ENCODE results near the gene ENPP5. TPM values are rescaled to one million over a fixed set of nuclear protein-coding genes. Genes with fewer than 3 reads are reported as not detected.

The ENPP5 gene
- total RNA-seq, 1 experiment from 2014 or later: 2.3 TPM

DNA sequence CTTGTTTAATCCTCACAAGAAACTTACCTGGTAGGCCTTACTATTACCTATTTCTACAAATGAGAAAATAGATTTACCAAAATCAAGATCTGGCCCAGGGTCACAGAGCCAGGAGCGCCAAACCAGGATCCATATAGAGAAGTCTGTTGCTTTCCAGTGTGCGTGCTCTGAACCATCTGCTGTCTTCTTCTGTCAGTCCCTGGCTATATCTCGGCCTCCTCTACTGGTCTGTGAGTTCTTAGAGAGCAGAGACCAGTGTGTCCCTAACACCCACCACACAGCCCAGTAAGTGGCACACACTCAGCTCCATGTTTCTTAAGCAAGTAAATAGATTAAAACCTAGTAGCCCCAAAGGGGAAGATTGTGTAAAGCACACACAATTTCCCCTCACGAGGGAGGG, 18.9 kb upstream of the ENPP5 start:
- POLR2A ChIA-PET: no interaction called here
- CTCF ChIA-PET: no interaction called here
- H3K9me3 ChIP-seq: no peaks in the 10 kb centered on the region
- TF ChIP-seq, protein P1, sequence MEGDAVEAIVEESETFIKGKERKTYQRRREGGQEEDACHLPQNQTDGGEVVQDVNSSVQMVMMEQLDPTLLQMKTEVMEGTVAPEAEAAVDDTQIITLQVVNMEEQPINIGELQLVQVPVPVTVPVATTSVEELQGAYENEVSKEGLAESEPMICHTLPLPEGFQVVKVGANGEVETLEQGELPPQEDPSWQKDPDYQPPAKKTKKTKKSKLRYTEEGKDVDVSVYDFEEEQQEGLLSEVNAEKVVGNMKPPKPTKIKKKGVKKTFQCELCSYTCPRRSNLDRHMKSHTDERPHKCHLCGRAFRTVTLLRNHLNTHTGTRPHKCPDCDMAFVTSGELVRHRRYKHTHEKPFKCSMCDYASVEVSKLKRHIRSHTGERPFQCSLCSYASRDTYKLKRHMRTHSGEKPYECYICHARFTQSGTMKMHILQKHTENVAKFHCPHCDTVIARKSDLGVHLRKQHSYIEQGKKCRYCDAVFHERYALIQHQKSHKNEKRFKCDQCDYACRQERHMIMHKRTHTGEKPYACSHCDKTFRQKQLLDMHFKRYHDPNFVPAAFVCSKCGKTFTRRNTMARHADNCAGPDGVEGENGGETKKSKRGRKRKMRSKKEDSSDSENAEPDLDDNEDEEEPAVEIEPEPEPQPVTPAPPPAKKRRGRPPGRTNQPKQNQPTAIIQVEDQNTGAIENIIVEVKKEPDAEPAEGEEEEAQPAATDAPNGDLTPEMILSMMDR (IDR thresholded peaks at IDR 0.05; ENCODE audit: insufficient read depth in 1 of 2, low read depth in 1 of 2, low read length in 1 of 2, severe bottlenecking in 1 of 2, unreplicated experiment in 1 of 2): no peak
- Mint-ChIP-seq H3K36me3 (ENCODE audit: insufficient read depth, unreplicated experiment) (no peaks in the 10 kb centered on the region), H3K27ac (ENCODE audit: unreplicated experiment) (no peak overlapping the region), H3K9me3 (ENCODE audit: unreplicated experiment) (peaks cover 1% of the 10 kb centered on the region), H3K4me1 (ENCODE audit: low read depth, unreplicated experiment) (no peaks in the 10 kb centered on the region), H3K27me3 (ENCODE audit: insufficient read depth, unreplicated experiment) (peaks cover 6% of the 10 kb centered on the region), H3K4me3 (ENCODE audit: unreplicated experiment) (no peak overlapping the region)
- no peaks in the 10 kb centered on the region for H3K4me1 ChIP-seq
- H3K27me3 ChIP-seq (replicated peaks; ENCODE audit: control insufficient read depth, insufficient read depth, low read length): no peaks in the 10 kb centered on the region
- BruUV-seq (replicated peaks): no TSS peak
- no peak overlapping the region for H3K4me3 ChIP-seq (ENCODE audit: low read depth, low read length)
- intact Hi-C loops (cut with micrococcal nuclease; ENCODE audit: unreplicated experiment): no loop called here
- no peaks in the 10 kb centered on the region for H3K36me3 ChIP-seq (ENCODE audit: control insufficient read depth, insufficient read depth, low read length)
- DNase-seq: no peak

DNA sequence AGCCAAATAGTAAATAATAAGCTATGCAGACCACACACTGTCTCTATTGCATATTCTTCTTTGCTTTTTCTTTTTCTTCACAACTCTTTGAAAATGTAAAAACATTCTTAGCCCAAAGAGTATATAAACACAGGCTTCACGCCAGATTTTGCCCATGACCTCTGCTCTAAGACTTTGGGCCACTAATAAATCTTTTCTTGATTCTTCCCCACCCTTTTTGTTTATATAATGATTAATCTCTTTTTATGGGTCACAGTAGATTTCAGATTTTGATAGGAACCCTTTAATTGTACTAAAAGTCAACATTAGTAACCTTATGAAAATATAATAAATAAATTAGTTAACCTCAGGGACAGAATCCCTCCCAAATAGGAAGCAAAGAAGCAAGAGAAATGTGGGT, 15.8 kb upstream of the ENPP5 start:
- ChIA-PET POLR2A (no interaction called here), CTCF (no interaction called here)
- DNase-seq: no peak
- intact Hi-C loops (cut with micrococcal nuclease; ENCODE audit: unreplicated experiment): no loop called here
- H3K9me3 ChIP-seq: no peaks in the 10 kb centered on the region
- H3K4me1 Mint-ChIP-seq (ENCODE audit: low read depth, unreplicated experiment): no peaks in the 10 kb centered on the region
- H3K27me3 Mint-ChIP-seq (ENCODE audit: insufficient read depth, unreplicated experiment): peaks cover 8% of the 10 kb centered on the region
- H3K4me3 Mint-ChIP-seq (ENCODE audit: unreplicated experiment): no peak overlapping the region
- no peak overlapping the region for H3K4me3 ChIP-seq (ENCODE audit: low read depth, low read length)
- TF ChIP-seq, protein P1 (IDR thresholded peaks at IDR 0.05; ENCODE audit: insufficient read depth in 1 of 2, low read depth in 1 of 2, low read length in 1 of 2, severe bottlenecking in 1 of 2, unreplicated experiment in 1 of 2): no peak
- H3K4me1 ChIP-seq: no peaks in the 10 kb centered on the region
- no peaks in the 10 kb centered on the region for H3K36me3 Mint-ChIP-seq (ENCODE audit: insufficient read depth, unreplicated experiment)
- BruUV-seq (replicated peaks): no TSS peak
- no peaks in the 10 kb centered on the region for H3K9me3 Mint-ChIP-seq (ENCODE audit: unreplicated experiment)
- no peak overlapping the region for H3K27ac Mint-ChIP-seq (ENCODE audit: unreplicated experiment)
- H3K36me3 ChIP-seq (ENCODE audit: control insufficient read depth, insufficient read depth, low read length): no peaks in the 10 kb centered on the region
- no peaks in the 10 kb centered on the region for H3K27me3 ChIP-seq (replicated peaks; ENCODE audit: control insufficient read depth, insufficient read depth, low read length)

DNA sequence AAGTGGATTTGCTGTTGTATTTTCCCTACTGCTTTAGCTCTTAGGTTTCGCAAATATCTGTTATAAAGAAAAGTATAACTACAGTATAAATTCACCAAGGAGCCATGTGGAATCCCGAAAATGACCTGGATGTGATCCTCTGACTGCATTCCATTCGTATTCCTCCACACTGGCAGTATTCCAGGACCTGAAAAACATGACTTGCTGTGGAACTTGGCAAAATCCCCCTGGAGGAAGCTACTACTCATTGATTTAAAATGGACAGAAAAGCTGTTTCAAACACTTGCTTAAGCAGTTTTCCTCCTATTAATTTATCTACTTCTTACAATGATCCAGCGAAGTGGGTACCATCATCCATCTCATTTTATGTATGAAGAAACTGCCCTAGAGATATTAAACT, 13.3 kb upstream of the ENPP5 start:
- H3K4me1 Mint-ChIP-seq (ENCODE audit: low read depth, unreplicated experiment): no peaks in the 10 kb centered on the region
- Histone ChIP-seq H3K36me3 (ENCODE audit: control insufficient read depth, insufficient read depth, low read length) (no peaks in the 10 kb centered on the region), H3K4me1 (no peaks in the 10 kb centered on the region), H3K9me3 (no peaks in the 10 kb centered on the region), H3K27me3 (replicated peaks; ENCODE audit: control insufficient read depth, insufficient read depth, low read length) (no peaks in the 10 kb centered on the region), H3K4me3 (ENCODE audit: low read depth, low read length) (no peak overlapping the region)
- POLR2A ChIA-PET: no interaction called here
- CTCF ChIA-PET: no interaction called here
- no peaks in the 10 kb centered on the region for H3K9me3 Mint-ChIP-seq (ENCODE audit: unreplicated experiment)
- H3K36me3 Mint-ChIP-seq (ENCODE audit: insufficient read depth, unreplicated experiment): no peaks in the 10 kb centered on the region
- H3K27me3 Mint-ChIP-seq (ENCODE audit: insufficient read depth, unreplicated experiment): peaks cover 8% of the 10 kb centered on the region
- TF ChIP-seq, protein P1 (IDR thresholded peaks at IDR 0.05; ENCODE audit: insufficient read depth in 1 of 2, low read depth in 1 of 2, low read length in 1 of 2, severe bottlenecking in 1 of 2, unreplicated experiment in 1 of 2): no peak
- DNase-seq: no peak
- no peak overlapping the region for H3K4me3 Mint-ChIP-seq (ENCODE audit: unreplicated experiment)
- intact Hi-C loops (cut with micrococcal nuclease; ENCODE audit: unreplicated experiment): no loop called here
- H3K27ac Mint-ChIP-seq (ENCODE audit: unreplicated experiment): no peak overlapping the region
- BruUV-seq (replicated peaks): no TSS peak

All from Caco-2 (cell line).